OCI-LY3 (cell line): ENCODE results near the gene HIPK4.
"Not testable (repeated sequence)": the region's sequence is repeated elsewhere in the genome, so short reads cannot be mapped to it uniquely, and the experiment has no call there.

Experiments
- H2AFZ ChIP-seq: fragments of 200-600, 300-600 bp; shearing (Covaris generic); 2 replicates; pipeline ENCODE4 v1.6.0; 2014; ENCODE audit warnings: antibody characterized with exemption, low read depth, low read length
- H3K27ac ChIP-seq: fragments of 200-600, 300-600 bp; sonication (generic); 2 replicates; pipeline ENCODE4 v1.5.1; 2014; ENCODE audit warnings: mild to moderate bottlenecking, low read length, moderate library complexity, mixed read lengths
- H3K27me3 ChIP-seq: fragments of 200-600, 300-600 bp; sonication (generic); 2 replicates; pipeline ENCODE4 v1.6.1; 2014; ENCODE audit warnings: low read depth, low read length, mixed read lengths
- H3K36me3 ChIP-seq: fragments of 200-600, 300-600 bp; sonication (generic); replicated peaks from 2 replicates; pipeline ENCODE3; 2014; ENCODE audit warnings: low read depth, low read length, mixed read lengths
- H3K4me1 ChIP-seq: fragments of 300-600, 200-600 bp; sonication (generic); 2 replicates; pipeline ENCODE4 v1.6.1; 2014; ENCODE audit warnings: low read length, mixed read lengths
- H3K4me2 ChIP-seq: fragments of 200-600, 300-600 bp; sonication (generic); 2 replicates; pipeline ENCODE4 v1.6.1; 2014; ENCODE audit warnings: low read length, mixed read lengths
- H3K4me3 ChIP-seq: fragments of 300-600, 200-600 bp; sonication (generic); 2 replicates; pipeline ENCODE4 v1.5.1; 2014; ENCODE audit warnings: antibody characterized with exemption, mild to moderate bottlenecking, low read length, moderate library complexity
- H3K79me2 ChIP-seq: fragments of 300-600, 200-600 bp; shearing (Covaris generic); 2 replicates; pipeline ENCODE4 v1.6.1; 2014; ENCODE audit warnings: mild to moderate bottlenecking, low read length, mixed read lengths
- H3K9ac ChIP-seq: fragments of 300-600, 200-600 bp; shearing (Covaris generic); 2 replicates; pipeline ENCODE4 v1.6.0; 2014; ENCODE audit warnings: mild to moderate bottlenecking, low read length, moderate library complexity
- H3K9me3 ChIP-seq: fragments of 200-600, 300-600 bp; shearing (Covaris generic); 2 replicates; pipeline ENCODE4 v1.6.1; 2014; ENCODE audit warnings: low read length, mixed read lengths; ENCODE audit not compliant: insufficient read depth
- H4K20me1 ChIP-seq: fragments of 200-600, 300-600 bp; sonication (generic); 2 replicates; pipeline ENCODE4 v1.6.1; 2016; ENCODE audit warnings: low read length, mixed read lengths; ENCODE audit not compliant: insufficient read depth
- CTCF ChIP-seq: fragments of 200-600, 300-600 bp; sonication (generic); IDR thresholded peaks from 2 replicates; pipeline ENCODE4 v1.5.1; 2014; ENCODE audit warnings: antibody characterized with exemption, low read length, low read depth
- EZH2phosphoT487 ChIP-seq: fragments of 200-600 bp; shearing (Covaris generic); IDR thresholded peaks from 2 replicates; pipeline ENCODE4 v1.6.1; 2018; ENCODE audit warnings: antibody characterized with exemption, mixed run types, low read depth

Gene HIPK4

GRCh38 chr19:40336601-40336900 lies 53.4 kb downstream of the HIPK4 start:
- H3K27me3 ChIP-seq: no peaks in the 10 kb centered on the region
- no peaks in the 10 kb centered on the region for H3K9me3 ChIP-seq
- TF ChIP-seq CTCF (no peak), EZH2phosphoT487 (no peak)
- no peaks in the 10 kb centered on the region for H3K79me2 ChIP-seq
- no peak overlapping the region for H3K27ac ChIP-seq
- H2AFZ ChIP-seq: no peak overlapping the region
- H3K9ac ChIP-seq: no peak overlapping the region
- H4K20me1 ChIP-seq: peaks cover 9% of the 10 kb centered on the region
- H3K4me1 ChIP-seq: peaks cover 8% of the 10 kb centered on the region
- H3K36me3 ChIP-seq: peaks cover 12% of the 10 kb centered on the region
- no peak overlapping the region for H3K4me2 ChIP-seq
- no peak overlapping the region for H3K4me3 ChIP-seq

GRCh38 chr19:40335855-40336600 lies 54.0 kb downstream of the HIPK4 start:
- Histone ChIP-seq H3K4me1 (peaks cover 8% of the 10 kb centered on the region), H3K27me3 (no peaks in the 10 kb centered on the region), H2AFZ (no peak overlapping the region), H3K9ac (no peak overlapping the region), H3K79me2 (no peaks in the 10 kb centered on the region), H3K4me2 (no peak overlapping the region), H3K9me3 (no peaks in the 10 kb centered on the region), H3K4me3 (no peak overlapping the region), H3K36me3 (peaks cover 12% of the 10 kb centered on the region), H3K27ac (no peak overlapping the region), H4K20me1 (peaks cover 9% of the 10 kb centered on the region)
- TF ChIP-seq CTCF (no peak), EZH2phosphoT487 (no peak)

GRCh38 chr19:40335101-40335500 lies 54.9 kb downstream of the HIPK4 start:
- H3K36me3 ChIP-seq: peaks cover 18% of the 10 kb centered on the region
- no peak overlapping the region for H3K4me2 ChIP-seq
- no peaks in the 10 kb centered on the region for H3K9me3 ChIP-seq
- H3K79me2 ChIP-seq: no peaks in the 10 kb centered on the region
- H3K9ac ChIP-seq: no peak overlapping the region
- no peak overlapping the region for H3K4me3 ChIP-seq
- no peaks in the 10 kb centered on the region for H3K27me3 ChIP-seq
- H3K4me1 ChIP-seq: peaks cover 8% of the 10 kb centered on the region
- TF ChIP-seq EZH2phosphoT487 (no peak), CTCF (no peak)
- peaks cover 9% of the 10 kb centered on the region for H4K20me1 ChIP-seq
- no peak overlapping the region for H2AFZ ChIP-seq
- no peak overlapping the region for H3K27ac ChIP-seq

- H3K9me3 ChIP-seq, H3K4me1 ChIP-seq, H3K27me3 ChIP-seq, H3K27ac ChIP-seq, H2AFZ ChIP-seq, H4K20me1 ChIP-seq, H3K4me3 ChIP-seq, H3K9ac ChIP-seq, H3K4me2 ChIP-seq, H3K79me2 ChIP-seq: not testable (repeated sequence)
- peaks cover 24% of the 10 kb centered on the region for H3K36me3 ChIP-seq
Observed at GRCh38 chr19:40333083-40333482, 56.9 kb downstream of the HIPK4 start.
